Neutrophil (primary cell): ENCODE measurements around the gene NUP133.

ENCODE experiments used
- H3K27ac ChIP-seq: fragments of 200-600 bp; sonication (generic); 2 replicates; pipeline ENCODE4 v1.5.1; 2016; ENCODE audit warnings: mild to moderate bottlenecking, moderate library complexity
- H3K27me3 ChIP-seq: fragments of 200-600 bp; sonication (generic); 2 replicates; pipeline ENCODE4 v1.6.0; 2016; ENCODE audit warnings: mild to moderate bottlenecking
- H3K36me3 ChIP-seq: fragments of 200-600 bp; sonication (generic); 2 replicates; pipeline ENCODE4 v1.5.1; 2017
- H3K4me1 ChIP-seq, 2 experiments: fragments of 200-600 bp in 1 of 2; sonication (generic) in 1 of 2; 1 replicate in 1 of 2; 2 replicates in 1 of 2; pipeline versions ENCODE4 v1.5.1 to v1.6.1; 2013 to 2016; ENCODE audit warnings: low read depth in 1 of 2, low read length in 1 of 2, mild to moderate bottlenecking in 1 of 2, moderate library complexity in 1 of 2; ENCODE audit not compliant: control insufficient read depth in 1 of 2, insufficient read depth in 1 of 2
- H3K4me3 ChIP-seq, 2 experiments: fragments of 200-600 bp in 1 of 2; sonication (generic) in 1 of 2; 1 replicate in 1 of 2; 2 replicates in 1 of 2; pipeline ENCODE4 v1.5.1; 2013 to 2016; ENCODE audit warnings: low read depth in 1 of 2, low read length in 1 of 2, mild to moderate bottlenecking in 1 of 2, moderate library complexity in 1 of 2
- H3K9me3 ChIP-seq: fragments of 200-600 bp; sonication (generic); 2 replicates; pipeline ENCODE4 v1.5.1; 2016
- TF ChIP-seq, protein P1 (sequence below): fragments of 200-600 bp; sonication (generic); IDR thresholded peaks from 2 replicates; pipeline ENCODE4 v1.5.1; 2016; ENCODE audit warnings: antibody characterized with exemption

Gene NUP133

DNA sequence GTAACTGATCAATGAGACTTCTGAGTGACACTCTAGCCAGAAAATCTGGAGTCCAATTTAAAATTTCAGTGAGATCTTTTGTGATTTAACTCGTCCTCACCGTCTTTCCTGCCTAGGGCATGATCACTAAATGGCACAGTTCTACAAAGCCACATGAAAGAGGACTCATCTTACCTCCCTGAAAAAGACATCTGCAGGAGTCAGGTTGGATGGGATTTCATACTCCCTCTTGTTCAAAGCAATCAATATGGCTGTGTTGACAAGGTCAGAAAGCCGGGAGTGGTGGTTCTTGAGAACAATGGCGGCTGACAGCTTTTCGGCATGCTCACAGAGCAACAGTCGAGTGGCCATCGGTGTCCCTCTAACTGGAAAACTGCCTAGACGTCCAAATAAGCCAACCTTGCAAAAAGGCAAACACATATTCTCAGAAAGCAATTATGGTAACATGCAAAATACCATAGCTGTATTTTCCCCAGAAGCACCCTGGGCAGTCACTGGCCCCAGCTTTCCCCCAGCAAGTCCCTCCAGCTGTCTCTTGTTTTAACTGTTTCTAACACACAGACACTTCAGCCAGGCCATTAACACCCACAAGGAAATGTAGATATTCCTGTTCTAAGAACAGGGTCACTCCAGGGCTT lies 37.6 kb downstream of the NUP133 start:
- Histone ChIP-seq H3K36me3 (peaks cover 88% of the 10 kb centered on the region), H3K27ac (no peak overlapping the region)
- TF ChIP-seq, protein P1, sequence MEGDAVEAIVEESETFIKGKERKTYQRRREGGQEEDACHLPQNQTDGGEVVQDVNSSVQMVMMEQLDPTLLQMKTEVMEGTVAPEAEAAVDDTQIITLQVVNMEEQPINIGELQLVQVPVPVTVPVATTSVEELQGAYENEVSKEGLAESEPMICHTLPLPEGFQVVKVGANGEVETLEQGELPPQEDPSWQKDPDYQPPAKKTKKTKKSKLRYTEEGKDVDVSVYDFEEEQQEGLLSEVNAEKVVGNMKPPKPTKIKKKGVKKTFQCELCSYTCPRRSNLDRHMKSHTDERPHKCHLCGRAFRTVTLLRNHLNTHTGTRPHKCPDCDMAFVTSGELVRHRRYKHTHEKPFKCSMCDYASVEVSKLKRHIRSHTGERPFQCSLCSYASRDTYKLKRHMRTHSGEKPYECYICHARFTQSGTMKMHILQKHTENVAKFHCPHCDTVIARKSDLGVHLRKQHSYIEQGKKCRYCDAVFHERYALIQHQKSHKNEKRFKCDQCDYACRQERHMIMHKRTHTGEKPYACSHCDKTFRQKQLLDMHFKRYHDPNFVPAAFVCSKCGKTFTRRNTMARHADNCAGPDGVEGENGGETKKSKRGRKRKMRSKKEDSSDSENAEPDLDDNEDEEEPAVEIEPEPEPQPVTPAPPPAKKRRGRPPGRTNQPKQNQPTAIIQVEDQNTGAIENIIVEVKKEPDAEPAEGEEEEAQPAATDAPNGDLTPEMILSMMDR: no peak

DNA sequence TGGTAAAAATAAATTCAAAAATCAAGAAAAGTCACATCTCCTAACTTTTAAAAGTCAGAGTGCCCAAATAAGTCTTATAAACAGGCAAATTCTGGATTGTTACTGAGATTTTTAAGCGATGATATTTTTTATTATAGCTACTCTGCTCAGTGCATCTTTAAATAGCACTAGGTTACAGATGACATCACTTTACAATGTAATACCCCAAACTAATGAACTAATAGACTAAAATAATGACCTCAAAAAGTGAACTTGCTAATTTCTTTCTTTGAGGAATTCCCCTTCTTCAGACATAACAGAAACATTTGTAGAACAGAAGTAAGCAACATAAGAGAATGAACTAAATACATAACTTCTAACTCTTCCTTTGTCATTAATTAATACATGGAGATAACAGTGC lies 41.3 kb downstream of the NUP133 start:
- no peak overlapping the region for H3K4me3 ChIP-seq
- H3K9me3 ChIP-seq: no peaks in the 10 kb centered on the region
- TF ChIP-seq, protein P1: no peak
- H3K4me1 ChIP-seq: no peaks in the 10 kb centered on the region
- no peaks in the 10 kb centered on the region for H3K27me3 ChIP-seq
- peaks cover 95% of the 10 kb centered on the region for H3K36me3 ChIP-seq
- no peak overlapping the region for H3K27ac ChIP-seq

More for the DNA sequence above, 37.6 kb downstream of the NUP133 start:
- H3K27me3 ChIP-seq: no peaks in the 10 kb centered on the region
- no peaks in the 10 kb centered on the region for H3K9me3 ChIP-seq
- H3K4me1 ChIP-seq: no peaks in the 10 kb centered on the region
- no peak overlapping the region for H3K4me3 ChIP-seq

DNA sequence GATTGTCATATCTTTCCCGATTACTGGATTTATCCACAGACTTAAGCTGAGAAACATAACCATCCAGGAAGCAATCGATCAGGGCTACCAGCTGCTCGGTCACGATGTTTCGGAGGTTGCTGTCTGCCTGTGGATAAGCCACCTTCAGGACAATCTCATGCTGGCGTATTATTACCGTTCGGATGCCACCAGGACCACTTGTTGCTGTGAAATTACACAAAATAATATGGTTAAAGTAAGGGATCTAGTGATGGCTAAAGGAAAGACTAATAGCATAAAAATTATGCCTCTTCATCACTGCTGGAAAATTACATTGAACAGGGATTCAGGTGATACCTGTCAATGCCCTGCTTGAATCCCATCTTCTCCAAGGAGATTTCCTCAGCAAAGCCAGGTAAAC lies 43.5 kb downstream of the NUP133 start:
- TF ChIP-seq, protein P1: no peak
- Histone ChIP-seq H3K27ac (no peak overlapping the region), H3K4me1 (no peaks in the 10 kb centered on the region), H3K4me3 (no peak overlapping the region), H3K9me3 (no peaks in the 10 kb centered on the region), H3K27me3 (no peaks in the 10 kb centered on the region), H3K36me3 (peaks cover 97% of the 10 kb centered on the region)

DNA sequence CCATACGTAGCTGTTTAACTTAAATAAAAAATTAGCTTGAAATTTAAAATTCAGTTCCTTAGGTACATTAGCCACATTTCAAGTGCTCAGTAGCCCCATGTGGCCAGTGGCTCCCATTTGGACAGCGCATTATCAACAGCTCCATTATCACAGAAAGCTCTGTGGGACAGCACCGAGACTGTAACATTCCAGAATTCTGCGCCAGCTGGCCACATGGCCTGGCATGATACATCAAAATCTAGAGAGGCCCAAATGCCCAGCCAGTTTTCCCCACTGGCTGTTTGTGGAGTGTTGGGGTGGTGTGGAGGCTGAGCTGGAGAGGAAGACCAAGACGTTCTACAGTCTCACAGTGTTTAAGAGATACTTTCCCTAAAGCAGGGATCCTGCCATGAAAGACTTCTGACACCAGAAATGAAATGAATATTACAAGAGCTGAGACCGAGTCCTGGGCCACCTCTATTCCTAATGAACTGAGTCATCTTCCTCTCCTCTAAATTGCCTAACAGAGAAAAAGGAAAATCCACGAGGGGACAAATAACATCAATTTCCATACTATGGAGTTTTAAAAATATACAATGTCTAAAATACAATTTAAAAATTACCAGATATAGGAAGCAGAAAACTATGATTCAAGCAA lies 47.0 kb downstream of the NUP133 start:
- TF ChIP-seq, protein P1: no peak
- no peaks in the 10 kb centered on the region for H3K9me3 ChIP-seq
- H3K36me3 ChIP-seq: peaks cover 93% of the 10 kb centered on the region
- H3K27ac ChIP-seq: no peak overlapping the region
- H3K4me1 ChIP-seq: no peaks in the 10 kb centered on the region
- no peaks in the 10 kb centered on the region for H3K27me3 ChIP-seq
- H3K4me3 ChIP-seq: no peak overlapping the region

DNA sequence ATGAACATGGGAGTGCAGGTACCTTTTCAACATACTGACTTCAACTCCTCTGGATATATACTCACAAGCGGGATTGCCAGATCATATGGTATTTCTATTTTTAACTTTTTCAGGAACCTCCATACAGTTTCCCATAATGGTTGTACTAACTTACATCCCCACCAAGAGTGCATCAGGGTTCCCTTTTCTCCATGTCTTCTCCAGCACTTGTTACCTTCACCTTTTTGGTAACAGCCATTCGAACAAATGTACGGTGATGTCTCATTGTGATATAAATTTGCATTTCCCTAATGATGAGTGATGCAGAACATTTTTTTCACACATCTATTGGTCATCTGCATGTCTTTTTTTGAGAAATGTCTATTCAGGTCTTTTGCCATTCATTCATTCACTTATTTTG lies 48.3 kb downstream of the NUP133 start:
- H3K27ac ChIP-seq: no peak overlapping the region
- no peaks in the 10 kb centered on the region for H3K27me3 ChIP-seq
- no peaks in the 10 kb centered on the region for H3K4me1 ChIP-seq
- peaks cover 92% of the 10 kb centered on the region for H3K36me3 ChIP-seq
- TF ChIP-seq, protein P1: no peak
- H3K4me3 ChIP-seq: no peak overlapping the region
- H3K9me3 ChIP-seq: no peaks in the 10 kb centered on the region
